GM06990 (cell line): ENCODE results near the gene SRC.

Source experiments
- DNase-seq: peaks from one replicate; pipeline ENCODE4 v3.0.0-alpha.2; 2011; ENCODE audit not compliant: insufficient read length; ENCODE audit errors: extremely low read depth
- H3K27me3 ChIP-seq: replicated peaks from 2 replicates; pipeline ENCODE4 v1.6.0; 2011; ENCODE audit warnings: low read length; ENCODE audit not compliant: control insufficient read depth, insufficient read depth
- H3K36me3 ChIP-seq: 2 replicates; pipeline ENCODE4 v1.5.1; 2011; ENCODE audit warnings: low read length; ENCODE audit not compliant: control insufficient read depth, insufficient read depth
- H3K4me3 ChIP-seq: replicated peaks from 2 replicates; pipeline ENCODE4 v1.5.1; 2011; ENCODE audit warnings: low read depth, mild to moderate bottlenecking, control low read depth, low read length
- TF ChIP-seq, protein P1 (sequence below): IDR thresholded peaks from 2 replicates; pipeline ENCODE4 v1.5.1; 2011; ENCODE audit warnings: low read length, control low read depth, mild to moderate bottlenecking, inconsistent platforms; ENCODE audit not compliant: insufficient read depth, poor library complexity, severe bottlenecking

The SRC gene

DNA sequence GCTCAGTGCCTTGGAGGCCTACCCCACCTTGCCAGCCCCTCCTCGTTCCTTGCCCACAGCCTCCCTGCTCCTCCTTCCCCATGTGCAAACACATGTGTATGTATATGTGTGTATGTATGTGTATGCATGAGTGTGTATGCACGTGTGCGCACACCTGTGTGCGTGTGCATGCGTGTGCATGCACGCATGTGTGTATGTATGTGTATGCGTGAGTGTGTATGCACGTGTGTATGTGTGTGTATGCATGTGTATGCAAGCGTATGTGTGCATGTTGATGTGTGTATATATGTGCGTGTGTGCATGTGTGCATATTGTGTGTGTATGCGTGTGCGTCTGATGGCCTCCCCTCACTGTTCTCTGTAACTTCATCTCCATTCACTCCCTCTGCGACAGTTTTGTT, 74.7 kb downstream of the SRC start:
- H3K27me3 ChIP-seq = peaks cover 3% of the 10 kb centered on the region
- DNase-seq = no peak
- TF ChIP-seq, protein P1, sequence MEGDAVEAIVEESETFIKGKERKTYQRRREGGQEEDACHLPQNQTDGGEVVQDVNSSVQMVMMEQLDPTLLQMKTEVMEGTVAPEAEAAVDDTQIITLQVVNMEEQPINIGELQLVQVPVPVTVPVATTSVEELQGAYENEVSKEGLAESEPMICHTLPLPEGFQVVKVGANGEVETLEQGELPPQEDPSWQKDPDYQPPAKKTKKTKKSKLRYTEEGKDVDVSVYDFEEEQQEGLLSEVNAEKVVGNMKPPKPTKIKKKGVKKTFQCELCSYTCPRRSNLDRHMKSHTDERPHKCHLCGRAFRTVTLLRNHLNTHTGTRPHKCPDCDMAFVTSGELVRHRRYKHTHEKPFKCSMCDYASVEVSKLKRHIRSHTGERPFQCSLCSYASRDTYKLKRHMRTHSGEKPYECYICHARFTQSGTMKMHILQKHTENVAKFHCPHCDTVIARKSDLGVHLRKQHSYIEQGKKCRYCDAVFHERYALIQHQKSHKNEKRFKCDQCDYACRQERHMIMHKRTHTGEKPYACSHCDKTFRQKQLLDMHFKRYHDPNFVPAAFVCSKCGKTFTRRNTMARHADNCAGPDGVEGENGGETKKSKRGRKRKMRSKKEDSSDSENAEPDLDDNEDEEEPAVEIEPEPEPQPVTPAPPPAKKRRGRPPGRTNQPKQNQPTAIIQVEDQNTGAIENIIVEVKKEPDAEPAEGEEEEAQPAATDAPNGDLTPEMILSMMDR = no peak
- H3K4me3 ChIP-seq = no peak overlapping the region
- H3K36me3 ChIP-seq = no peaks in the 10 kb centered on the region

DNA sequence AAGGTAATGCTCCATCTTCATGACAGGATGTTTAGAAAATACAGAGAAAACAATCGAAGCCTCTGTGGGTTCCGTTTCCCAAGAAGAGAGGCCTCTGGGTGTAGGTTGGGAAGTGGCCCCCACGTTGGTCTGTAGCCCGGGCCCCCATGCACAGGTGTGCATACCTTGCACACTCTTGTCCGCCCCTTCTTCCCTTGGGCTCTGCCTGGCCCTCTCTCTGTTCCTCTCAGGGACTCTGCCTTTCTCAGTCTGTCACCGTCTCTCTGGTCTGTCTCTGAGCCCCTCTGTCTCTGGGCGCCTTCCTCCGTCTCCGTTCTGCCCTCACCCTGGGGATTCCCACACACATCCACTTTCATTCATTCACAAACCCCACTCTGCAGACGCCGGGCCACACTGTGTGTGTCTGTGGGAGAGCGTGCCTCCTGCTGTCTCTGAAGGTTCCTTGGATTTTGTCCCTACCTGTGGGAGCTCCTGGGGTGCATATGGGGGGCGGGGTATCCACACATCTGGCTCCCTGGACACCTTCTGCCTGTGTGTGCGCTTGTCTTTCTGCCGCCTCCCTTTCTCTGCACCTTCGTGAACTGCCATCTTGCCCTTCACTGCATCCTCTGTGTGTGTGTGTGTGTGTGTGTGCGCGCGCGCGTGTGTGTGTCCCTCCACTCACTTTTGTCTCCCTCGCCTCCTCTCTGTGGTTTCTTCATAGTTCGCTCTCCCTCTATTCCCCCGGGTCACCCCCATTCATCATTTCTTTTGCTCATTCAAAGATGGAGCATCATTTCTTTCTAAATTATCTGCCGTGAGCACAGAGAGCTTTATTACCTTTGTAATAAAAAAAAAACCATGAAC, 75.3 kb downstream of the SRC start:
- H3K4me3 ChIP-seq = no peak overlapping the region
- peaks cover 4% of the 10 kb centered on the region for H3K27me3 ChIP-seq
- TF ChIP-seq, protein P1 = no peak
- H3K36me3 ChIP-seq = no peaks in the 10 kb centered on the region
- DNase-seq = no peak

- TF ChIP-seq, protein P1 = no peak
- Histone ChIP-seq H3K27me3 (peaks cover 4% of the 10 kb centered on the region), H3K4me3 (no peak overlapping the region), H3K36me3 (no peaks in the 10 kb centered on the region)
- no peak for DNase-seq
These were observed 76.0 kb downstream of the SRC start for GRCh38 chr20:37421988-37422387.

DNA sequence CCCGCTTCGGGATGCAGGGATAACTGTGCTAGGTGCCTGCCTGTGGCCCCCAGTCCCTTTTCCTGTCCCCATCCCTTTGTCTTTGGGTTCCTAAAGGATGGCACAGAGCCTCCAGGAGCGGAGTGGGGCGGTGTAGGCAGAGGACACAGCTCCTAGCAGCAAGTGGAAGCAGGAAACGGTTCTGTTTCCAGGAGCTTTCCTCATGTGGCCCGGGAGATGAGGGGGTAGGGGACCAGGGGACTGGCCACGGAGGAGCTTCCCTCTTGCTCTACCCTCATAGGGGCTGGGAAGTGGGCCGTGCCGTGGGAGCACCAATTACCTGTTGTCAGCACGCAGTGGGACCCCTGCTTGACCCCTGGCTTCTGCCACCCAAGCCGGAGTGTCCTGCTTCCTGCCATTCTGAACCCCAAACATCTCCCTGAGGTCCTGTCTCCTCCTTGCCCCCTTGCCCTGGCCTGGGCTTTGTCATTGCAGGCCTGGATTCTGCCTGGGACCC, 76.9 kb downstream of the SRC start:
- Histone ChIP-seq H3K4me3 (no peak overlapping the region), H3K27me3 (peaks cover 4% of the 10 kb centered on the region), H3K36me3 (no peaks in the 10 kb centered on the region)
- TF ChIP-seq, protein P1 = no peak
- no peak for DNase-seq

DNA sequence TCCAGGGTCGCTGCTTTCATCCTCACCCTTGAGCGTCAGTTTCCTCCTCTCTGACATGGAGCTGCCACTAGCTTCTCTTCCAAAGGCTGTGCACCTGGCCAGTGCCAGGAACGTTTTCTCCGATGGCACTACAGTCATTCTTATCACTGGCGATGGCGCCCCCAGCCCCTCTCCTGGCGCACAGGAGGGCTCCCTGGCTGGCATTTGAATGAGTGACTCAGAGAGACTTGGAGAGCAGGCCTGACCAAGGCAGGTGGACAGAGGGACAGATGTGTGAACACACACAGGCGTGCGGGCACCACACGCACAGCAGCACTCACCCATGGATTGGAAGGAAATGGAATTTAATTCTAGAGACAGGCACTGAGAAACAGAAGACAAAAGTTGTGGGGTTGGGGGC, 77.6 kb downstream of the SRC start:
- H3K27me3 ChIP-seq = peaks cover 4% of the 10 kb centered on the region
- TF ChIP-seq, protein P1 = no peak

More for the DNA sequence above, 77.6 kb downstream of the SRC start:
- no peak for DNase-seq
- Histone ChIP-seq H3K36me3 (no peaks in the 10 kb centered on the region), H3K4me3 (no peak overlapping the region)
